Osteoblast (primary cell): ENCODE results near the gene NCKAP5. TPM values are rescaled to one million over a fixed set of nuclear protein-coding genes. Genes with fewer than 3 reads are reported as not detected.

Experiments used
- DNase-seq: peaks from one replicate; pipeline ENCODE4 v3.0.0; 2011; ENCODE audit warnings: low spot score, mixed read lengths; ENCODE audit not compliant: insufficient read length; ENCODE audit errors: missing footprints
- H2AFZ ChIP-seq: 2 replicates; pipeline ENCODE4 v1.6.0; 2011; ENCODE audit warnings: mild to moderate bottlenecking, low read length
- H3K27ac ChIP-seq: 2 replicates; pipeline ENCODE4 v1.5.1; 2011; ENCODE audit warnings: mild to moderate bottlenecking, low read depth, low read length, moderate library complexity
- H3K27me3 ChIP-seq: 2 replicates; pipeline ENCODE4 v1.6.0; 2012; ENCODE audit warnings: mild to moderate bottlenecking, control low read depth, inconsistent platforms, low read length, moderate library complexity; ENCODE audit not compliant: insufficient read depth
- H3K36me3 ChIP-seq: 2 replicates; pipeline ENCODE4 v1.5.1; 2011; ENCODE audit warnings: mild to moderate bottlenecking, low read length, control low read depth, moderate library complexity; ENCODE audit not compliant: insufficient read depth
- H3K4me1 ChIP-seq: 2 replicates; pipeline ENCODE4 v1.5.1; 2011; ENCODE audit warnings: mild to moderate bottlenecking, low read length, control low read depth, moderate library complexity; ENCODE audit not compliant: insufficient read depth
- H3K4me2 ChIP-seq: 2 replicates; pipeline ENCODE4 v1.6.0; 2011; ENCODE audit warnings: mild to moderate bottlenecking, low read length; ENCODE audit not compliant: insufficient read depth
- H3K4me3 ChIP-seq: fragments of 200-600 bp; sonication (generic); 3 replicates; pipeline ENCODE4 v1.5.1; 2012; ENCODE audit warnings: mild to moderate bottlenecking, low read length, inconsistent platforms; ENCODE audit not compliant: insufficient read depth
- H3K79me2 ChIP-seq: 2 replicates; pipeline ENCODE4 v1.6.0; 2012; ENCODE audit warnings: mild to moderate bottlenecking, low read length, control low read depth, inconsistent platforms; ENCODE audit not compliant: insufficient read depth
- H3K9me3 ChIP-seq: 2 replicates; pipeline ENCODE4 v1.5.1; 2011; ENCODE audit warnings: low read depth, low read length, control low read depth
- H4K20me1 ChIP-seq: 2 replicates; pipeline ENCODE4 v1.6.0; 2012; ENCODE audit warnings: mild to moderate bottlenecking, low read length, control low read depth; ENCODE audit not compliant: insufficient read depth
- total RNA-seq: library from RNA; depleted of rRNA; stranded (reverse); fragments of >200 nt; gene quantifications from 2 replicates; pipeline ENCODE4 v1.2.3, GENCODE V29; 2012
- TF ChIP-seq, protein P1 (sequence below): IDR thresholded peaks from 2 replicates; pipeline ENCODE4 v1.5.1; 2011; ENCODE audit warnings: mild to moderate bottlenecking, low read depth, low read length, moderate library complexity; ENCODE audit errors: extremely low read depth

NCKAP5 gene
- total RNA-seq, 1 donor = 1.8 TPM

GRCh38 chr2:132779206-132779721 is 789.0 kb downstream of the NCKAP5 start:
- Histone ChIP-seq H4K20me1 (no peaks in the 10 kb centered on the region), H3K79me2 (no peaks in the 10 kb centered on the region)

DNA sequence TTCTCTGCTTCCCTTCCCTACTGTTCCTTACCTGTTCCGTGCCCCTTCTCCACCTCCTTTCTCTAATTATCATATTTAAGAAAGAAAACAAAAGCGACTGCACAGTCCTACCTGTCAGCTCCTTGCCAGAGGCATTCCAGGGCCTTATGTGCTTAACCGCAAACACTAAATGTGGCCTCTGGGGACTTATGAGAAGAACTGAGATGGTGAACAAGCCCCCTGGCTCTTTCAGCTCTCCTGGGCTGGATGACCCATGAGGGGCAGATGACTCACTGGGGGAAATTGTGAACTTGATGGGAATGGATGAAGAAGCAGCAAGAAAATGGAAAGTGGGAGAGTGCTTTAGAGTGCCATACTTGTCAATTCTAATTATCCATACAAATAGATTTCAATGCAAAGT is 792.0 kb downstream of the NCKAP5 start:
- peaks cover 4% of the 10 kb centered on the region for H3K27me3 ChIP-seq
- DNase-seq = no peak
- no peaks in the 10 kb centered on the region for H3K36me3 ChIP-seq
- no peaks in the 10 kb centered on the region for H3K4me1 ChIP-seq
- H3K79me2 ChIP-seq = no peaks in the 10 kb centered on the region
- TF ChIP-seq, protein P1, sequence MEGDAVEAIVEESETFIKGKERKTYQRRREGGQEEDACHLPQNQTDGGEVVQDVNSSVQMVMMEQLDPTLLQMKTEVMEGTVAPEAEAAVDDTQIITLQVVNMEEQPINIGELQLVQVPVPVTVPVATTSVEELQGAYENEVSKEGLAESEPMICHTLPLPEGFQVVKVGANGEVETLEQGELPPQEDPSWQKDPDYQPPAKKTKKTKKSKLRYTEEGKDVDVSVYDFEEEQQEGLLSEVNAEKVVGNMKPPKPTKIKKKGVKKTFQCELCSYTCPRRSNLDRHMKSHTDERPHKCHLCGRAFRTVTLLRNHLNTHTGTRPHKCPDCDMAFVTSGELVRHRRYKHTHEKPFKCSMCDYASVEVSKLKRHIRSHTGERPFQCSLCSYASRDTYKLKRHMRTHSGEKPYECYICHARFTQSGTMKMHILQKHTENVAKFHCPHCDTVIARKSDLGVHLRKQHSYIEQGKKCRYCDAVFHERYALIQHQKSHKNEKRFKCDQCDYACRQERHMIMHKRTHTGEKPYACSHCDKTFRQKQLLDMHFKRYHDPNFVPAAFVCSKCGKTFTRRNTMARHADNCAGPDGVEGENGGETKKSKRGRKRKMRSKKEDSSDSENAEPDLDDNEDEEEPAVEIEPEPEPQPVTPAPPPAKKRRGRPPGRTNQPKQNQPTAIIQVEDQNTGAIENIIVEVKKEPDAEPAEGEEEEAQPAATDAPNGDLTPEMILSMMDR = no peak
- H3K4me3 ChIP-seq = no peak overlapping the region
- no peak overlapping the region for H3K4me2 ChIP-seq
- no peak overlapping the region for H2AFZ ChIP-seq
- H4K20me1 ChIP-seq = no peaks in the 10 kb centered on the region
- no peaks in the 10 kb centered on the region for H3K9me3 ChIP-seq
- no peak overlapping the region for H3K27ac ChIP-seq

More at GRCh38 chr2:132779206-132779721, 789.0 kb downstream of the NCKAP5 start:
- Histone ChIP-seq H3K27me3 (peaks cover 4% of the 10 kb centered on the region), H3K36me3 (no peaks in the 10 kb centered on the region), H3K9me3 (no peaks in the 10 kb centered on the region), H3K4me1 (no peaks in the 10 kb centered on the region), H3K4me3 (no peak overlapping the region), H3K4me2 (no peak overlapping the region), H2AFZ (no peak overlapping the region), H3K27ac (no peak overlapping the region)
- DNase-seq = no peak
- TF ChIP-seq, protein P1 = no peak

DNA sequence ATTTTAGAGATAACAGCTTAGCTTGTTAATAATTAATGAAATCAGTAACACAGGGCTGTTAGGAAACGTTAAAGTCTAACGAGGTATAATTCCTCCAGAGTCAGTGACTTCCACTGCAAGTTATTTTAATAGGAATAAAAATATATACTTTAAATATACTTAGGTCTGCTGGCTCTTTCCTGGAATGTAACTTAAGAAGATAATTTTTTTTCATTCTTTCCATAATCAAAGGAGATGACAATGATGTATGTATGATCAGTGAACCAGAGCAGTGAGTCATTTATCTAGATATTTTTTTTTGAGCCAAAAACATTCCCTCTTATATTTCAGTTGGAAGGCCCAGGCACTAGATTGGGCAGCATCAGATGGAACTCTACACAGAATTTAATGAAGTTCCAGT is 794.1 kb downstream of the NCKAP5 start:
- Histone ChIP-seq H3K36me3 (no peaks in the 10 kb centered on the region), H3K4me2 (no peak overlapping the region), H3K79me2 (no peaks in the 10 kb centered on the region), H2AFZ (no peak overlapping the region), H3K9me3 (no peaks in the 10 kb centered on the region), H3K27ac (no peak overlapping the region), H3K4me1 (no peaks in the 10 kb centered on the region), H4K20me1 (no peaks in the 10 kb centered on the region), H3K27me3 (peaks cover 4% of the 10 kb centered on the region), H3K4me3 (no peak overlapping the region)
- no peak for DNase-seq
- TF ChIP-seq, protein P1 = no peak

DNA sequence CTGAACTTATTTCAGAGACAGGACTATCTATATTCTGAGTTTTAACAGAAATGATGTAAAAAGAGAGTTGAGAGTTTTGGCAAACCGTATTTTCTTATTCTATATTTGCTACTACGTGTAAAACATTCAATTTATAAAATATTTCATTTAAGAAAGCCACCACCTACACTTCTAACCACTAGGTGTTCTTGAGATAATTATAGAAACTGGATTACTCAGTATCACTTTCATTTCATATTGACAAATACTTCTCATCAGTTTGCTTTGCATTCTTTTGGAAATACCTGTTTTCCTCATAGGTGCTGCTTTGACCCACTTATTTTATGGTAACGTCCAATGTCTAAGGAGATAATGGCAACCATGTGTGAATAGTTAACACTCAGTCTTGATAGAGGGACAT is 794.9 kb downstream of the NCKAP5 start:
- no peak overlapping the region for H2AFZ ChIP-seq
- TF ChIP-seq, protein P1 = no peak
- no peak overlapping the region for H3K4me2 ChIP-seq
- H4K20me1 ChIP-seq = no peaks in the 10 kb centered on the region
- H3K27me3 ChIP-seq = no peaks in the 10 kb centered on the region
- H3K9me3 ChIP-seq = no peaks in the 10 kb centered on the region
- DNase-seq = no peak
- no peak overlapping the region for H3K27ac ChIP-seq
- no peaks in the 10 kb centered on the region for H3K36me3 ChIP-seq
- no peaks in the 10 kb centered on the region for H3K4me1 ChIP-seq
- H3K4me3 ChIP-seq = no peak overlapping the region
- no peaks in the 10 kb centered on the region for H3K79me2 ChIP-seq
